IPS-18c (cell line): ENCODE measurements around the gene NELL1.
A peak's percentile ranks its signal among the peaks of the same experiment; 100 is the strongest.

ENCODE experiments used
- H3K4me3 ChIP-seq: 2 replicates; pipeline ENCODE4 v1.7.0; 2013; ENCODE audit warnings: low read depth, mild to moderate bottlenecking, low read length, moderate library complexity; ENCODE audit not compliant: insufficient read depth
- H3K9me3 ChIP-seq: one replicate; pipeline ENCODE4 v1.6.1; 2013; ENCODE audit warnings: mild to moderate bottlenecking, low read length, moderate library complexity; ENCODE audit not compliant: control insufficient read depth, insufficient read depth

Gene NELL1

DNA sequence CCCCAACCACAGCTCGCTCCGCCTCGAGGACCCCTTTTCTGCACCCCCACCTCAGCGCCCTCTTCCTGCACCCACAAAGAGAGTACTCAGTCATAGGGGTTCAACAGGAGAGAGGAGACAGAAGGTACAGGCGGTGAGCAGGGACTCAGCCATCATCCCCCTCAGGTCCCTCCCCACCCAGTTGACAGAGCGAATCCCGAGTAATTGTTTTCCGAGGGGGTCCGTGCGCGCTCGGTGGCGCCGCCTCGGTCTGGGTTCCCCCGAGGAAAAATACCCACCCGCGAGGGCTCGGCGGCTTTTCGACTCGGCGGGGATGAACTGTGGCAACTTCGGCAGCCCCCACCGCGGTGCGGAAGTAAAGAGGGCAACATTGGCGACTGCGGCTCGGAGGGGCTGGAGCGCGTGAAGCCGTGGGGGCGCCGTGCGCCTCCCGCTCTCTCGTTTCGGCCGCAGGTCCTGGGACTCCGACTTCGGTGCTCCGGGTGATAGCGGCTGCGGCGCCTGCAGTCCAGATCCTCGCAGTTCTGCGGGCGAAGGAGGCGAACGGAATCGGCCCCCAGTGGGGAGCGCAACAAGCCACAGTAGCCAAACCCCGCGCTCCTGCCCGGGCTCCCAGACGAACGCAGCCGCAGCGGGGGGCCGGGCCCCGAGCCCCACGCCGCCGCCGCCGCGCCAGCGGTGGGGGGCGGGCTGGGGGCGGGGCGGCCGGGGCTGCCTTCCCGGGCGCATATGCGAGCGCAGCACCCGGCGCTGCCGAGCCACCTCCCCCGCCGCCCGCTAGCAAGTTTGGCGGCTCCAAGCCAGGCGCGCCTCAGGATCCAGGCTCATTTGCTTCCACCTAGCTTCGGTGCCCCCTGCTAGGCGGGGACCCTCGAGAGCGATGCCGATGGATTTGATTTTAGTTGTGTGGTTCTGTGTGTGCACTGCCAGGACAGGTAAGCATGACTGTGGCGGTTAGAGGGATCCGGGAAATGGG is at the start of gene NELL1:
TSS of gene NELL1 (plus strand) at position 743 of the 976 bp plus-strand sequence.
- peak within 1 kb of the TSS; percentile 62 for H3K4me3 ChIP-seq
- no peaks in the 10 kb centered on the region for H3K9me3 ChIP-seq

DNA sequence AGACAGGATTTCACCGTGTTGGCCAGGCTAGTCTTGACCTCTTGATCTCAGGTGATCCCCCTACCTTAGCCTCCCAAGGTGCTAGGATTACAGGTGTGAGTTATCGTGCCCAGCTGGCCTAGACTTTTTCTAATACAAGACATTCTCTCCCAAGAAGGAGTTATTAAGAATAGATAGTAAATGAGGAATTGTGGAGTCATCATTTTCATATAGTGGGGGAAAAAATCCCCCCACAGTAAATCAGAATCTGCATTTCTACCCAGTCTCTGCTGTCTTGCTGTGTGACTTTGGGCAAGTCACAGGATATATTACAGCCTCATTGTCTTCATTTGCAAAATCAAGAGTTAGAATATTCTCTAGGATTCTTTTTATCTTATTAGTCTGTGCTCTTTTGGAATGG is 48.4 kb upstream of the NELL1 start:
- H3K4me3 ChIP-seq, result no peak overlapping the region
- no peaks in the 10 kb centered on the region for H3K9me3 ChIP-seq

DNA sequence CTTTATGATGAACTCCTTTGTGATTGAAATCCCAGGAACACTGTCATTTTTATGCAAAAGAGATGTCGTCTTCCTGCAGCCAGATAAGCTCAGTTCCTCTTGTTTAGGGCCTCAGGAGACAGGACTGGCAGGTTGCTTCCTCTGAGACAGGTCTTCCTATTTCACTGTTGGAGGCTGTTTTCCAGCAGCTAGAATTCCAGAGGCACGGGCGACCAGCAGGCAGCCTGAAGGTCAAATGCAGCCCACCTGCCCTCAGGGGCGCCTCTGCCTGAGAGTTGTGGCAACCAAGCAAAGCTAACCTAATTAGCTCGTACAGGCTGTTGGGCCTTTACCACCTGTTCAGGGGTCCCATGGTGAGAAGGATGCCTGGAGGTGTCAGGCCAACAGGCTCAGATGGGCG is 47.7 kb upstream of the NELL1 start:
- Histone ChIP-seq H3K9me3 (no peaks in the 10 kb centered on the region), H3K4me3 (no peak overlapping the region)

DNA sequence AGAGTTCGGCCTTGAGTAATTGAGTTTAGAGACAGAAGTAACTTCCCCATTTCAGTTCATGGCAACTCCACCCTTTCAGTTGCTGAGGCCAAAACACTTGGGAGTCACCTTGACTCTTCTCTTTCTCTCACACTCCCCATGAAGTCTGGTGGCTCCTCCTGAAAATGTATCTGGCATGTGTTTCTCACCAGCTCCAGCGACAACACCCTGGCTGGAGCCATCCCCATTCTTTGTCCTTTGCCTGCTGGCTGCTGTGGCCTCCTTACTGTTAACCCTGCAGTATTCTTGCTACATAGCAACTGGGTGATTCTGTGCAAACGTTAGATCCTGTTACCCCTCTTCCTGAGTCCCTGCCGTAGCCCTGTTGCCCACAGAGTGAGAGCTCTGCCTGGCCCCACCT is 46.1 kb upstream of the NELL1 start:
- no peak overlapping the region for H3K4me3 ChIP-seq

DNA sequence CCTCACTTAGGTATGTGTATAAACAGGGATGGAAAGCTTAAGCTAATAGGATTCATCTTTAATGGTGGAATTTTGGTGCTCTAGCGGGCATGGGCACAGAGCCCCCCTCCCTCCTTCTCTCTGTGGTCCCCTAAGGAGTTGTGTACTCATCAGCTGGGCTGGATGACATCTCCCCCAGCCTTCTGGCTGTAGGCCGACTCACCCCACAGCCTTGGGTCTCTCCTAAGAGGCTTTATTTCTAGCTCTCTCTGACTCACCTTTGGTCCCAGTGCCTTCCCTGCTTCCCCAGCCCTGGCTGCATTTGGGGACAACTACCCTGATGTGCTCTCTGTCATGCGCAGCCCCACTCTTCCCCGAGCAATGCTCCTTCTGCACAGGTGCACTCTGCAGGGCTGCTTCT is 43.1 kb upstream of the NELL1 start:
- Histone ChIP-seq H3K9me3 (no peaks in the 10 kb centered on the region), H3K4me3 (no peak overlapping the region)

More for the DNA sequence above, 46.1 kb upstream of the NELL1 start:
- no peaks in the 10 kb centered on the region for H3K9me3 ChIP-seq

DNA sequence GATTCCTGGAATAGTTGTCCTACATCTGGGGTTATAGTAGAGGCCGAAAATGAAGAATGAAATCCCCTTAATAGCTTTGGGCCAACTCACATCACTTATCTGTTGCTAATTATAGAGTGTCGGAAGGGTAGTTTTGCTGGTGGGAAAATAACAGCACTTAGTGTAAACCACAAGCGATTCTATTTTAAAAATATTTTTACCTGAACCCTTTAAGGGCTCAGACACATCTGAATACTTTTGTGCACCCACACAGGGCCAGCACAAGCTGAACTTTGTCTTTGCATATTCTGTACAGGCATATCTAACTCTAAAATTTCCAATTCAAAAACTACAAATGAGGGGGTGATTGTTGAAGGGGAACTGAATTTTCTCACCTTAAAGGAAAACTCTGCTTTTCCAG is 42.4 kb upstream of the NELL1 start:
- H3K4me3 ChIP-seq, result no peak overlapping the region
- H3K9me3 ChIP-seq, result no peaks in the 10 kb centered on the region

DNA sequence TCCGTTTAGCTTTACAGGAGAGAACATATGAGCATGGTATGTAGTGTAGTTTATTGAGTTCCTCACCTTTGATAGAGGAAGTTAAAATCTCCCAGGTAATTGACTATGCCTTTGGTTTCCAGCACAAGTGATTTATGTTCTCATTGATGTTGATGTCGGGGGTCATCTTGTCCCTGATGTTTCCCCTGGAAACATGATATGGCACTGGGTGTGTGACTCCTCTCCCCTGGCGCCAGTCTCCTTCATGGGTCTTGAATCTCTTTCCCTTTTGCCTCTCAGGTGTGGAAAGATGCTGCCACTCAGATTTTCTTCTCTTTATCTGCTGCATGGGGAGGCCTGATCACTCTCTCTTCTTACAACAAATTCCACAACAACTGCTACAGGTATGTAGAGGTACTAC is 41.7 kb upstream of the NELL1 start:
- no peak overlapping the region for H3K4me3 ChIP-seq
- no peaks in the 10 kb centered on the region for H3K9me3 ChIP-seq

DNA sequence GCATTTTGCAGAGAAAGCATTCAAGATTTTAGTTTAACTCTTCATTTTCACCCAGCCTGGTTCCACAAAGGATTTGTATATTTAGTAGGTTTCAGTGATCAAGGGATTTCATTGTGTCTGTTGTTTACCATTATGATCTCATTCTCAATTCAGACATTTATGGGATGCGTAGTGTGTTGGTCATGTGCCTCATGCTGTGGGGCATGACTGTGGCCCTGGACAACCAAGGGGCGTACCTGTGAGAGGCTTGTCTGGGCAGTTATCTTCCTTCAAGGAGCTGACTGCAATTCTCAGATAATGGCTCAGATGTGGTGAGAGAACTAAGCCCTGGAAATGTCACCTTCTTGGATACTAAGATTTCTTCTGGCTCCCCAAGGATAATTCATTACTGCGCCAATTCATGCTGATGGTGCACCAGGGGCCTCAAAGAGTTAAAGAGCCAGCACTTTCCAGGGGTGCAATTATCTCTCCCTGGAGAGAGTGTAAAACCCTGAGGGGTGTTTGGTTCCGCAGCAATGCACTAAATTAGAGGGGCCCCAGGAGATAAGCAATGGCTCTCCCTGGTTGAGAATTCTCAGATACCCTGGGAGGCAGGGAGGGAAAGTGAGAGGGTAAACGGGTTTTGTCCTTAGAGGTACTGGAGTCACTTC is 37.7 kb upstream of the NELL1 start:
- Histone ChIP-seq H3K4me3 (no peak overlapping the region), H3K9me3 (peaks cover 2% of the 10 kb centered on the region)

DNA sequence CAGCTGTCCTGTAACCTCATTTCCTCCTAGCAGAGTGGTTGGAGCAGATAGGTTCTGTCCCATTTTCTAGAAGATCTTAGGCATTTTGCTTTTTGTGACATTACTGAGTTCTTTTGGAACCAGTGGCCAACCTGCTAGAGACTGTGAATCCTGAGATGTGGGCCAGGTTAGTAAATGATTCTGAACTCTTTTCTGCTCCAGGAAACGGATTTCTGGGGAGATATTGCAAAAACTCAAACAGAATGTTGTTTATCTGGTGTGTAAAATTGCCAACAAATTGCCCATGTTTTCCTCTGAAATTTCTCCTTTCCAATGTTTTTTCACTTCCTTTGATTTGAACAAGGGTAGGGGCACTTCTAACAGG is 37.2 kb upstream of the NELL1 start:
- Histone ChIP-seq H3K9me3 (peaks cover 2% of the 10 kb centered on the region), H3K4me3 (no peak overlapping the region)

DNA sequence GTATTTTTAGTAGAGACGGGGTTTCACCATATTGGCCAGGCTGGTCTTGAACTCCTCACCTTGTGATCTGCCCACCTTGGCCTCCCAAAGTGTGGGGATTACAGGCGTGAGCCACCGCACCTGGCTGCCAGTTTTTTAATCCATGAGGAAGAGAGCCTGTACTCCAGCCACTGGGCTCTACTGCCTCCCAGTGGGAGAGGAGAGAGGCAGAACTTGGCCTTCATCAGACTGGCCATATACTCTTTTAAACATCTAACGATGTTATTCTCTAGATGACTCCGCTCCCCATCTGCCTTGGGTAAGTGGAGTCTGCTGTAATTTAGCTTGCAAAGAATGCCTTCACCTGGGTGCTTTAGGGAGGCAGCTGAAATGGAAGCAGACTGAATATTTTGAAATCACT is 35.3 kb upstream of the NELL1 start:
- Histone ChIP-seq H3K4me3 (no peak overlapping the region), H3K9me3 (peaks cover 2% of the 10 kb centered on the region)

DNA sequence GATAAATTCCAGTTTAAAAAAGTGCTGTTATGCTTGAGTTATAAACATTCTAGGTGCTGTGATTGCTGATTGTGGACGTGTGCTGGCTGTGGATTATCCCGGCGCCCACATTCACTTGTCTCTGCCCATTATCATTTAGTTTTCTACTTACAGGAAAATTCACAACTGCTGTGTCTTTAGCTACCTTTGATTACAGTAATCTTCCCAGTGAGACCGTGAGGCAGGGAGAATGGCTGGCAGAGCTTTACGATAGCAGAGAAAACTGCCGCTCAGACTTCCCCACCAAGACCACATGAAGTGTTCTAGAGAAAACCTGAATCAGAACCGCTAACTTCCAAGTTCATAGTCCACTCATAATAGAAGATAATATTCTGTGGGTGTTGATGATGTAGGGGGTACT is 34.6 kb upstream of the NELL1 start:
- Histone ChIP-seq H3K4me3 (no peak overlapping the region), H3K9me3 (peaks cover 2% of the 10 kb centered on the region)

DNA sequence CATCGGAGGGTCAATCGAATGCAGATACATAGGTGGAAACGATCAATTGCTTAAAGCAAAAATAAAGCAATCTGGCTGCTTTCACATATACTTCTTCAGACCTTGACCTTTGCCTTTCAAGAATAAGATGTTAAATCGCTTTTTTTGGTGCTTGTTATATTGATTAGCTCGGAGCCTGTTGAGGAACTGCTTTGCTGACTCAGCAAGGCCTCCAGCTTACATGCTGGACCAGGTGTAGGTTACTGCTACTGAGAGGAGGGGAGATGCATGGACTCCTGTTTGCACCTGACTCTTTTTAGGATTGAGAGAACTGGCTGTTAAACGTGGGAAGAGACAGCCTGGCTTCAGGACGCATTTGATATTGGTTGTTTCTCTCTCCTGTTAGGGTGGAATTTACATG is 31.3 kb upstream of the NELL1 start:
- Histone ChIP-seq H3K9me3 (peaks cover 2% of the 10 kb centered on the region), H3K4me3 (no peak overlapping the region)

DNA sequence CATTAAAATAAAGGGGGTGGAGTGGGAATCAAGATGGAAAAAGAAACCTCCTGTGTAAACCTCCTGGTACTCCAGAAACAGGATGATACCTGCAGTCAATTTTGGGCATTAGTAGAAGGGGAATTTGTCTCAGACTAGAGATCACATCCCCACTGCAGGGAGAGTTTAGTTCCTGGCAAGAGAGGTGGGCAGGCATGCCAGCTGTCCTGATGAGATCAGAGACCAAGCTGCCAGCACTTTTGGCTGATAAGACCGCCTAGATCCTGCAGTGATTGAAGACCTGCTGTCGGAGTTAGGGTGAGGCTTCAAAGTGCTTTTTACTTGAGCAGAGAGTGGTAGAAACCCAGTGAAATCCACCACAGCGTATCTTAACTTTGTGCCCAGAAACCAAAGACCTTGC is 29.7 kb upstream of the NELL1 start:
- Histone ChIP-seq H3K4me3 (no peak overlapping the region), H3K9me3 (no peaks in the 10 kb centered on the region)

DNA sequence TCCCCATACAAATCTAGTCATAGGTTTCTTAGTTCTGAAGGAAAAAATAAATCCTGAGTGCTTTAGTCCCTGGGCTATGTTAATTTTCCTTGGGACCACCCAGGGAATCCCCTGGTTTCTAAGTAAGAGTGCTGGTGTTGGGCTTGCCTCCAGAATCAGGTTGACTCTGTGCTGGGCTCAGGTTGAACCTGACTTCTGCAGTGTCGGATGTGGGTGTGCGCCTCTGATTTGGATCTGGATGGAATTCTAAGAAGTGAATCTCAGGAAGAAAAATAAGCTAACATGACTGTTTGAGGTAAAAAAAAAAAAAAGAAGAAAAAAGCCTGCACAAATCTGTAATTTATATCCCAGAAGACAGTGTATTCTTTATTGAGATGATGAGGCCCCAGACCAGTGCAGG is 29.0 kb upstream of the NELL1 start:
- Histone ChIP-seq H3K4me3 (no peak overlapping the region), H3K9me3 (no peaks in the 10 kb centered on the region)

DNA sequence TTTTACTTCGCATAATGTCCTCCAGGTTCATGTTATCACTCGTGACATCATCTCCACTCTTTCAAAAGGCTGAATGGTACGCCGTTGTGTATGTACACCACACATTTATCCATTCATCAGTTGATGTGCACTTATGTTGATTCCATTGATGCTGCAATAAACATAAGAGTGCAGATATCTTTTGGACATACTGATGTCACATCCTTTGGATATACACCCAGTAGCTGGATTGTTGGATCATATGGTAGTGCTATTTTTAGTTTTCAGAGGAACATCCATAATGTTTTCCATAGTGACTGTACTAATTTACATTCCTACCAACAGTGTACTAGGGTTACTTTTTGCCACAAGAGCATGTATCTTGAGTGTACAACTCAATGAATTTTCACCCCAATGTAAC is 25.0 kb upstream of the NELL1 start:
- H3K9me3 ChIP-seq, result no peaks in the 10 kb centered on the region
- H3K4me3 ChIP-seq, result no peak overlapping the region

DNA sequence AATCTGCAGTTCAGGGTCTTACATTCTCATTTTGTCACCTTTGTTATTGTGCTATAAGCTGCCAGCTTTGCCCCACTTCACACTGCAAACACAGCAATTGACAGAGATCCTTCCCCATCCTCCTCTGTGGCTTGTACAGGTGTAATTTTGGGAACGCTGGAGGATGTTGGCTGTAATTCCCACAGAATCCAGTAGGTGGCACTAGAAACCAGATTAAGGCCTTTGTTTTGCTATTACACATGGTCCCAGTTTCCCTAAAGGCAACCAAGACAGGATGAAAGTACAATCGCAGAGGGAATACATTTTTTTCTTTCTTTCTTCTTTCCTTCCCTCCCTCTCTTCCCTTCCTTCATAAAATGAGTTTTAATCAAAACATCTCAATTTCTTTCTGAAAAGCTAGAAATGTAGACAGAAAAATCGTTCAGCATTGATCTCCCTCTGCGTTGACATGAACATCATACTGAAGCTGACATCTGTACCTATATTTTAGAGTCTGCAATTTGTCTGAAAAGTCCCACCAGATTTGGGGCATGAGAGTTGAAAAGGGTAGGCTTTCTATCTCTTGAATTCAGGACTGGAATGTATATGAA is 21.3 kb upstream of the NELL1 start:
- Histone ChIP-seq H3K4me3 (no peak overlapping the region), H3K9me3 (no peaks in the 10 kb centered on the region)

DNA sequence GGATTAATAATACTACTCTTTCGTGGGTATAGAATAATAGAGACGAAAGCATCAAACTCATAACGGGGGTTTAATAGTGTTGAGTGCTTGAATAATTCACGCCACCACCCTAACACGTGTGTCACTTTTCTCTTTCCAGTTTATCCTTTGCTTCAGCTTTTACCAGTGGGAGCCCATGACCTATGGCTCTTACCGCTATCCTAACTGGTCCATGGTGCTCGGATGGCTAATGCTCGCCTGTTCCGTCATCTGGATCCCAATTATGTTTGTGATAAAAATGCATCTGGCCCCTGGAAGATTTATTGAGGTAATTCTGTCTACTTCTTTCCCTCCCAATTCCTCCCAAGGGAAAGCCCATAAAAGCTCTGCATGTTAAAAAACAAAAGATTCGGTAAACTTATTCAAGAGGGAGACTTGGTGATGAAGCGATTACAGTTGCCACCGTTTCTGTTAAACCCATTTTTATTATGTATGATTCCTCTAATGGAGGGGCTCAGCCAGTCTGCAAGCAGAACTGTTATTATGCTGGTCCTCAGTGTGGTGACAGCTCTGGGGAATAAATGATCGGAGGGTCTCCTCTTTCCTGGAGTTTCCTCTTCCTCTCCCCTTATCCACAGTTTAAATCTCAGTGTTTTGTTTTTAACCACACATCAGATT is 17.1 kb upstream of the NELL1 start:
- no peaks in the 10 kb centered on the region for H3K9me3 ChIP-seq
- no peak overlapping the region for H3K4me3 ChIP-seq

DNA sequence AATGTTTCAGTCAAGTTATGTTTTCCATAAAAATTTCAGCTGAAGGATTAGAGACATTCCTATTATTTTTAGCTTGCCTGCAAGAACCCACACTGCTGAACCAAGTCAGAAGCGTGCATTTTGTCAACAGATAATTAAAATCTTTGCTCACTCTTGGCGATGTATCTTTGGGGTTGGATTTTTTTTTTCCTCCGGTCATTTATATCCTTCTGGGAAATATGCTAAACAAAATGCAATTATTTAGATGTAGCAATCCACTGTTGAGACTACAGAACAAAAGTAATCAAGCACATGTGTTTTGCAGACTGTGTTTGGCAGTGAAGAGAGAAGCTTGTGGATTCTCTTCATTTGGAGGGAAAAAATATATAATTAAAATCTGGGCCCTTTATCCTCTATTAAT is 15.3 kb upstream of the NELL1 start:
- no peaks in the 10 kb centered on the region for H3K9me3 ChIP-seq

More for the DNA sequence above, 15.3 kb upstream of the NELL1 start:
- H3K4me3 ChIP-seq, result no peak overlapping the region
